Omental fat pad (tissue), 4 donors: Measurements from ENCODE around the gene PGBD5. TPM values are rescaled to one million over a fixed set of nuclear protein-coding genes. Genes with fewer than 3 reads are reported as not detected.

Experiments used
- ATAC-seq: fragments of 150-250 bp; one replicate; pipeline ENCODE4 v1.9.1; 2016; ENCODE audit warnings: mild to moderate bottlenecking, moderate library complexity; ENCODE audit not compliant: low FRiP score
- DNase-seq: peaks from one replicate; pipeline ENCODE4 v3.0.0-alpha.2; 2019; ENCODE audit warnings: low spot score
- CTCF ChIP-seq, 3 donors: fragments of 450-650 bp; IDR thresholded peaks; one replicate each; pipeline ENCODE4 v1.5.1; 2016 to 2017; ENCODE audit warnings: antibody characterized with exemption in 3 of 3, mild to moderate bottlenecking in 3 of 3, moderate library complexity in 2 of 3
- total RNA-seq, 4 donors: library from RNA; depleted of rRNA; stranded (reverse); fragments of >200 nt; gene quantifications; one replicate each; pipeline ENCODE4 v1.1.0, GENCODE V29; 2016

The PGBD5 gene
- total RNA-seq, 4 donors from 2014 or later: 0.37 to 1.4 (median 0.60) TPM; not detected in 1

GRCh38 chr1:230383425-230383824, 42.7 kb downstream of the PGBD5 start:
- ATAC-seq (no peak), DNase-seq (no peak)
- no peak for TF ChIP-seq CTCF (IDR thresholded peaks at IDR 0.05)

- TF ChIP-seq CTCF (IDR thresholded peaks at IDR 0.05): no peak
- no peak for ATAC-seq
- DNase-seq: no peak
Measured at GRCh38 chr1:230382001-230382491, 44.1 kb downstream of the PGBD5 start.

- TF ChIP-seq CTCF (IDR thresholded peaks at IDR 0.05): no peak
- DNase-seq (no peak), ATAC-seq (no peak)
Measured at GRCh38 chr1:230381585-230381984, 44.5 kb downstream of the PGBD5 start.

GRCh38 chr1:230381049-230381467, 45.1 kb downstream of the PGBD5 start:
- no peak for TF ChIP-seq CTCF (IDR thresholded peaks at IDR 0.05)
- no peak for DNase-seq
- ATAC-seq: no peak

- DNase-seq (no peak), ATAC-seq (no peak)
- TF ChIP-seq CTCF (IDR thresholded peaks at IDR 0.05): no peak
Measured at GRCh38 chr1:230379928-230380327, 46.2 kb downstream of the PGBD5 start.

GRCh38 chr1:230379462-230379861, 46.7 kb downstream of the PGBD5 start:
- ATAC-seq (no peak), DNase-seq (no peak)
- TF ChIP-seq CTCF (IDR thresholded peaks at IDR 0.05): no peak

GRCh38 chr1:230377851-230378250, 48.3 kb downstream of the PGBD5 start:
- DNase-seq (no peak), ATAC-seq (no peak)
- TF ChIP-seq CTCF (IDR thresholded peaks at IDR 0.05): no peak
